ENCODE measurements around the gene SERPINA12. TPM values are rescaled to one million over a fixed set of nuclear protein-coding genes. Genes with fewer than 3 reads are reported as not detected.

Gene SERPINA12
- total and polyA plus RNA-seq, 4 donors: not detected

GRCh38 chr14:94441531-94442205 lies 67.6 kb downstream of the SERPINA12 start:
- Histone ChIP-seq H3K36me3 (ENCODE audit: control insufficient read depth in 4 of 4, insufficient read depth in 4 of 4, low read length in 4 of 4) (no peaks in the 10 kb centered on the region), H3K27ac (ENCODE audit: low read depth in 1 of 2, low read length in 1 of 2) (no peak overlapping the region), H3K27me3 (ENCODE audit: control insufficient read depth in 3 of 3, insufficient read depth in 3 of 3, low read length in 2 of 3) (peaks cover 0 to 3% (median 0%) of the 10 kb centered on the region in 3 donors), H3K4me1 (ENCODE audit: control insufficient read depth in 5 of 5, insufficient read depth in 5 of 5, low read length in 5 of 5) (no peaks in the 10 kb centered on the region), H3K9ac (ENCODE audit: insufficient read depth in 1 of 2, low read length in 2 of 2) (no peak overlapping the region), H3K9me3 (ENCODE audit: control insufficient read depth in 4 of 4, insufficient read depth in 3 of 4, low read length in 3 of 4) (peaks cover 0 to 5% (median 0%) of the 10 kb centered on the region in 4 donors), H3K4me3 (no peak overlapping the region)
- TF ChIP-seq, protein P1, sequence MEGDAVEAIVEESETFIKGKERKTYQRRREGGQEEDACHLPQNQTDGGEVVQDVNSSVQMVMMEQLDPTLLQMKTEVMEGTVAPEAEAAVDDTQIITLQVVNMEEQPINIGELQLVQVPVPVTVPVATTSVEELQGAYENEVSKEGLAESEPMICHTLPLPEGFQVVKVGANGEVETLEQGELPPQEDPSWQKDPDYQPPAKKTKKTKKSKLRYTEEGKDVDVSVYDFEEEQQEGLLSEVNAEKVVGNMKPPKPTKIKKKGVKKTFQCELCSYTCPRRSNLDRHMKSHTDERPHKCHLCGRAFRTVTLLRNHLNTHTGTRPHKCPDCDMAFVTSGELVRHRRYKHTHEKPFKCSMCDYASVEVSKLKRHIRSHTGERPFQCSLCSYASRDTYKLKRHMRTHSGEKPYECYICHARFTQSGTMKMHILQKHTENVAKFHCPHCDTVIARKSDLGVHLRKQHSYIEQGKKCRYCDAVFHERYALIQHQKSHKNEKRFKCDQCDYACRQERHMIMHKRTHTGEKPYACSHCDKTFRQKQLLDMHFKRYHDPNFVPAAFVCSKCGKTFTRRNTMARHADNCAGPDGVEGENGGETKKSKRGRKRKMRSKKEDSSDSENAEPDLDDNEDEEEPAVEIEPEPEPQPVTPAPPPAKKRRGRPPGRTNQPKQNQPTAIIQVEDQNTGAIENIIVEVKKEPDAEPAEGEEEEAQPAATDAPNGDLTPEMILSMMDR (IDR thresholded peaks at IDR 0.05; ENCODE audit: control extremely low read depth, extremely low read depth): no peak
- 92 to 99% methylated on average over 12 of the region's 12 CpGs for WGBS, 2 donors
- DNase-seq (no peak), ATAC-seq (ENCODE audit: insufficient read depth, low FRiP score) (no peak)

GRCh38 chr14:94441130-94441529 lies 68.1 kb downstream of the SERPINA12 start:
- ATAC-seq (ENCODE audit: insufficient read depth, low FRiP score): no peak
- whole genome bisulfite sequencing, 2 donors: 85 to 93% methylated on average over 4 of the region's 4 CpGs
- H3K4me1 ChIP-seq (ENCODE audit: control insufficient read depth in 5 of 5, insufficient read depth in 5 of 5, low read length in 5 of 5): no peaks in the 10 kb centered on the region

GRCh38 chr14:94439453-94440057 lies 69.7 kb downstream of the SERPINA12 start:
- WGBS, 2 donors: 77 to 87% methylated on average over 5 of the region's 5 CpGs
- TF ChIP-seq, protein P1 (IDR thresholded peaks at IDR 0.05; ENCODE audit: control extremely low read depth, extremely low read depth): no peak
- DNase-seq (no peak), ATAC-seq (ENCODE audit: insufficient read depth, low FRiP score) (no peak)
- Histone ChIP-seq H3K36me3 (ENCODE audit: control insufficient read depth in 4 of 4, insufficient read depth in 4 of 4, low read length in 4 of 4) (no peaks in the 10 kb centered on the region), H3K4me1 (ENCODE audit: control insufficient read depth in 5 of 5, insufficient read depth in 5 of 5, low read length in 5 of 5) (no peaks in the 10 kb centered on the region), H3K9me3 (ENCODE audit: control insufficient read depth in 4 of 4, insufficient read depth in 3 of 4, low read length in 3 of 4) (peaks cover 0 to 5% (median 0%) of the 10 kb centered on the region in 4 donors), H3K27me3 (ENCODE audit: control insufficient read depth in 3 of 3, insufficient read depth in 3 of 3, low read length in 2 of 3) (peaks cover 0 to 3% (median 3%) of the 10 kb centered on the region in 3 donors), H3K4me3 (no peak overlapping the region), H3K9ac (ENCODE audit: insufficient read depth in 1 of 2, low read length in 2 of 2) (no peak overlapping the region), H3K27ac (ENCODE audit: low read depth in 1 of 2, low read length in 1 of 2) (no peak overlapping the region)

More at GRCh38 chr14:94441130-94441529, 68.1 kb downstream of the SERPINA12 start:
- DNase-seq: no peak
- Histone ChIP-seq H3K27me3 (ENCODE audit: control insufficient read depth in 3 of 3, insufficient read depth in 3 of 3, low read length in 2 of 3) (peaks cover 0 to 3% (median 0%) of the 10 kb centered on the region in 3 donors), H3K36me3 (ENCODE audit: control insufficient read depth in 4 of 4, insufficient read depth in 4 of 4, low read length in 4 of 4) (no peaks in the 10 kb centered on the region), H3K9me3 (ENCODE audit: control insufficient read depth in 4 of 4, insufficient read depth in 3 of 4, low read length in 3 of 4) (peaks cover 0 to 5% (median 0%) of the 10 kb centered on the region in 4 donors), H3K4me3 (no peak overlapping the region), H3K9ac (ENCODE audit: insufficient read depth in 1 of 2, low read length in 2 of 2) (no peak overlapping the region), H3K27ac (ENCODE audit: low read depth in 1 of 2, low read length in 1 of 2) (no peak overlapping the region)
- TF ChIP-seq, protein P1 (IDR thresholded peaks at IDR 0.05; ENCODE audit: control extremely low read depth, extremely low read depth): no peak

Other genes starting within 250 kb of the SERPINA12 start
- gene SERPINA10, start 216.2 kb downstream of the SERPINA12 start, total RNA-seq: under 1 TPM in 1 of 2 donors, not detected in 1; 0.21 TPM
- not detected for gene SERPINA10, start 216.2 kb downstream of the SERPINA12 start, polyA plus RNA-seq
- under 1 TPM; 0.34 to 0.77 TPM for gene SERPINA6, start 186.1 kb downstream of the SERPINA12 start, total RNA-seq
- under 1 TPM; 0.18 to 0.35 TPM for gene SERPINA6, start 186.1 kb downstream of the SERPINA12 start, polyA plus RNA-seq
- gene SERPINA2, start 142.8 kb downstream of the SERPINA12 start, total RNA-seq: not detected
- gene SERPINA2, start 142.8 kb downstream of the SERPINA12 start, polyA plus RNA-seq: under 1 TPM in 1 of 2 donors, not detected in 1; 0.05 TPM
- 1,000 to 10,000 TPM in 1 of 2 donors, 100 to 1,000 TPM in 1; 120 to 1,581 TPM for gene SERPINA1, start 120.9 kb downstream of the SERPINA12 start, total RNA-seq
- 1,000 to 10,000 TPM in 1 of 2 donors, 100 to 1,000 TPM in 1; 662 to 1,798 TPM for gene SERPINA1, start 120.9 kb downstream of the SERPINA12 start, polyA plus RNA-seq
- gene SERPINA11, start 56.7 kb downstream of the SERPINA12 start, total RNA-seq: under 1 TPM in 1 of 2 donors, not detected in 1; 0.21 TPM
- gene SERPINA11, start 56.7 kb downstream of the SERPINA12 start, polyA plus RNA-seq: under 1 TPM in 1 of 2 donors, not detected in 1; 0.02 TPM
- not detected for gene SERPINA9, start 33.3 kb downstream of the SERPINA12 start, total RNA-seq
- gene SERPINA9, start 33.3 kb downstream of the SERPINA12 start, polyA plus RNA-seq: not detected
- gene SERPINA4, start 52.0 kb upstream of the SERPINA12 start, total RNA-seq: under 1 TPM in 1 of 2 donors, not detected in 1; 0.18 TPM
- gene SERPINA4, start 52.0 kb upstream of the SERPINA12 start, polyA plus RNA-seq: not detected
- gene SERPINA5, start 72.0 kb upstream of the SERPINA12 start, total RNA-seq: 1 to 10 TPM in 1 of 2 donors, not detected in 1; 4.3 TPM
- gene SERPINA5, start 72.0 kb upstream of the SERPINA12 start, polyA plus RNA-seq: under 1 TPM; 0.14 to 0.52 TPM
- 100 to 1,000 TPM in 1 of 2 donors, 1 to 10 TPM in 1; 4.9 to 408 TPM for gene SERPINA3, start 102.9 kb upstream of the SERPINA12 start, total RNA-seq
- gene SERPINA3, start 102.9 kb upstream of the SERPINA12 start, polyA plus RNA-seq: 100 to 1,000 TPM; 100 to 446 TPM